Measurements from ENCODE around the gene TXNDC9. TPM values are rescaled to one million over a fixed set of nuclear protein-coding genes. Genes with fewer than 3 reads are reported as not detected.
A peak's percentile ranks its signal among the peaks of the same experiment; 100 is the strongest.

TXNDC9 gene
- total RNA-seq, 1 experiment from 2014 or later: 31.0 TPM

GRCh38 chr2:99337113-99338028 is 1.2 kb upstream of the TXNDC9 start, which contains the start of gene EIF5B (continued):
- TF ChIP-seq ATF2 (CRISPR knock-in tag; IDR thresholded peaks at IDR 0.05; ENCODE audit: borderline replicate concordance, low read depth): no peak
- TF ChIP-seq ZNF396 (CRISPR knock-in tag; IDR thresholded peaks at IDR 0.05; ENCODE audit: borderline replicate concordance): no peak
- TF ChIP-seq HMGXB4 (CRISPR knock-in tag; IDR thresholded peaks at IDR 0.05): peak; percentile 95
- no peak for TF ChIP-seq IRF2 (CRISPR knock-in tag; IDR thresholded peaks at IDR 0.05; ENCODE audit: borderline replicate concordance, low read depth)
- no peak for TF ChIP-seq ZNF219 (CRISPR knock-in tag; IDR thresholded peaks at IDR 0.05; ENCODE audit: borderline replicate concordance)
- TF ChIP-seq ZNF317 (CRISPR knock-in tag; IDR thresholded peaks at IDR 0.05; ENCODE audit: borderline replicate concordance, low read depth): no peak
- TF ChIP-seq FOXK1 (CRISPR knock-in tag; IDR thresholded peaks at IDR 0.05): peak; percentile 90
- TF ChIP-seq MYBL2 (CRISPR knock-in tag; IDR thresholded peaks at IDR 0.05): no peak; the same call in 1 of the 2 replicates
- TF ChIP-seq TP53 (CRISPR knock-in tag; IDR thresholded peaks at IDR 0.05): no peak
- no peak for TF ChIP-seq PRRX2 (CRISPR knock-in tag; IDR thresholded peaks at IDR 0.05)
- TF ChIP-seq ATF1 (CRISPR knock-in tag; IDR thresholded peaks at IDR 0.05): no peak; the same call in 1 of the 2 replicates
- peak; percentile 85 for TF ChIP-seq IRF1 (CRISPR knock-in tag; IDR thresholded peaks at IDR 0.05)
- TF ChIP-seq OVOL2 (CRISPR knock-in tag; IDR thresholded peaks at IDR 0.05; ENCODE audit: borderline replicate concordance): no peak
- no peak for TF ChIP-seq AFF4 (CRISPR knock-in tag; IDR thresholded peaks at IDR 0.05; ENCODE audit: borderline replicate concordance)
- no peak for TF ChIP-seq RORB (CRISPR knock-in tag; IDR thresholded peaks at IDR 0.05)
- 0 out of 2 replicates have a peak, but pooled peaks have one; percentile 50 for TF ChIP-seq ZNF232 (CRISPR knock-in tag; IDR thresholded peaks at IDR 0.05)
- TF ChIP-seq ARID4B (CRISPR knock-in tag; IDR thresholded peaks at IDR 0.05; ENCODE audit: borderline replicate concordance): peak; percentile 82; the same call in 1 of the 2 replicates
- TF ChIP-seq ERG (CRISPR knock-in tag; IDR thresholded peaks at IDR 0.05): no peak
- TF ChIP-seq JAZF1 (CRISPR knock-in tag; IDR thresholded peaks at IDR 0.05): no peak
- TF ChIP-seq NR2C2 (CRISPR knock-in tag; IDR thresholded peaks at IDR 0.05): no peak
